Astrocyte (in vitro differentiated cells and primary cell): ENCODE measurements around the gene CELF5. TPM values are rescaled to one million over a fixed set of nuclear protein-coding genes. Genes with fewer than 3 reads are reported as not detected.

Experiments used
- DNase-seq: peaks from one replicate; pipeline ENCODE4 v3.0.0-alpha.2; 2010; ENCODE audit warnings: low read depth
- FAIRE-seq: peaks from 2 replicates; lab custom pipeline; 2011; peaks lifted over from hg19 to GRCh38; lab: Jason Lieb, UNC
- H2AFZ ChIP-seq: 2 replicates; pipeline ENCODE4 v1.6.0; 2012; ENCODE audit warnings: low read depth, low read length, inconsistent platforms
- H3K27ac ChIP-seq: 2 replicates; pipeline ENCODE4 v1.5.1; 2011; ENCODE audit warnings: low read depth, low read length, inconsistent platforms
- H3K27me3 ChIP-seq: 2 replicates; pipeline ENCODE4 v1.6.0; 2011; ENCODE audit warnings: low read length, inconsistent platforms; ENCODE audit not compliant: insufficient read depth
- H3K36me3 ChIP-seq: 2 replicates; pipeline ENCODE4 v1.5.1; 2011; ENCODE audit warnings: low read length, inconsistent platforms; ENCODE audit not compliant: insufficient read depth
- H3K4me1 ChIP-seq: 2 replicates; pipeline ENCODE4 v1.5.1; 2011; ENCODE audit warnings: low read length, inconsistent platforms; ENCODE audit not compliant: insufficient read depth
- H3K4me2 ChIP-seq: 2 replicates; pipeline ENCODE4 v1.6.0; 2012; ENCODE audit warnings: low read length, inconsistent platforms
- H3K4me3 ChIP-seq: 2 replicates; pipeline ENCODE4 v1.5.1; 2011; ENCODE audit warnings: low read depth, mild to moderate bottlenecking, low read length, inconsistent platforms; ENCODE audit not compliant: insufficient read depth
- H3K79me2 ChIP-seq: 2 replicates; pipeline ENCODE4 v1.6.0; 2012; ENCODE audit warnings: mild to moderate bottlenecking, low read length, inconsistent platforms; ENCODE audit not compliant: insufficient read depth
- H3K9ac ChIP-seq: 2 replicates; pipeline ENCODE4 v1.6.0; 2012; ENCODE audit warnings: mild to moderate bottlenecking, low read length, inconsistent platforms
- H3K9me3 ChIP-seq: 2 replicates; pipeline ENCODE4 v1.5.1; 2012; ENCODE audit warnings: low read depth, mild to moderate bottlenecking, low read length, inconsistent platforms; ENCODE audit not compliant: insufficient read depth
- H4K20me1 ChIP-seq: 2 replicates; pipeline ENCODE4 v1.6.0; 2012; ENCODE audit warnings: low read length, inconsistent platforms; ENCODE audit not compliant: insufficient read depth
- H3K27ac Mint-ChIP-seq: one replicate; pipeline ENCODE4 v1.8.0; 2021; ENCODE audit warnings: mild to moderate bottlenecking, mixed read lengths; ENCODE audit not compliant: unreplicated experiment
- H3K27me3 Mint-ChIP-seq: one replicate; pipeline ENCODE4 v1.8.0; 2021; ENCODE audit warnings: low read depth, mixed read lengths; ENCODE audit not compliant: unreplicated experiment
- H3K36me3 Mint-ChIP-seq: one replicate; pipeline ENCODE4 v1.8.0; 2021; ENCODE audit warnings: low read depth, mixed read lengths; ENCODE audit not compliant: unreplicated experiment
- H3K4me1 Mint-ChIP-seq: one replicate; pipeline ENCODE4 v1.8.0; 2021; ENCODE audit warnings: low read depth, mixed read lengths; ENCODE audit not compliant: unreplicated experiment
- H3K4me3 Mint-ChIP-seq: one replicate; pipeline ENCODE4 v1.8.0; 2021; ENCODE audit warnings: mild to moderate bottlenecking, moderate library complexity, mixed read lengths; ENCODE audit not compliant: unreplicated experiment
- H3K9me3 Mint-ChIP-seq: one replicate; pipeline ENCODE4 v1.8.0; 2021; ENCODE audit warnings: mild to moderate bottlenecking, mixed read lengths; ENCODE audit not compliant: unreplicated experiment
- EZH2 ChIP-seq: IDR thresholded peaks from 2 replicates; pipeline ENCODE4 v1.6.1; 2012; ENCODE audit warnings: mild to moderate bottlenecking, low read length, inconsistent platforms; ENCODE audit not compliant: insufficient read depth
- total RNA-seq: library from RNA; stranded (reverse); gene quantifications from 2 replicates; pipeline ENCODE4 v1.2.1, GENCODE V29; 2021
- TF ChIP-seq, protein P1 (sequence below): IDR thresholded peaks from 2 replicates; pipeline ENCODE4 v1.5.1; 2011; ENCODE audit warnings: low read depth, mild to moderate bottlenecking, inconsistent platforms, low read length, moderate library complexity; ENCODE audit not compliant: insufficient read depth

CELF5 gene
- total RNA-seq, 1 donor from 2014 or later = 1.2 TPM

DNA sequence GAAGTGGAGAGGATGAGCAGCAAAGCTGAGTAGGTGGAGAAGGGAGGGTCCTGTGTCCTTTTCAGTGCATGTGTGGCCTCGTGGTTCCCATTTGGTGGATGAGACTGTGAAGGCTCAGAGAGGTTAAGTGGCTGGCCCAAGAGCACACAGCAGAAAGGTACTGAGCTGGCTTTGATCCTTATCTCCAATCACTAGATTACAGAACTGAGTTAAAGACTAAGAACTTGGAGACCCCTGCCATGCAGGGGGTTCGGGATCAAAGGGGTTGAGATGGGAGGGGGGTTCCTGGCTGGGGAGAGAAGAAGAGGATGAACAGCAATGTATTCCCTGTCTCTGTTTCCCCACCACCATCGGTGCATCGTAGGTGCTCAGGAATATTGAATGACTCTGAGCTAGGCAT, 11.8 kb downstream of the CELF5 start:
- FAIRE-seq (no peak), DNase-seq (no peak)
- no peak overlapping the region for H3K4me3 Mint-ChIP-seq
- H3K79me2 ChIP-seq = no peaks in the 10 kb centered on the region
- H3K4me1 Mint-ChIP-seq = no peaks in the 10 kb centered on the region
- TF ChIP-seq, protein P1, sequence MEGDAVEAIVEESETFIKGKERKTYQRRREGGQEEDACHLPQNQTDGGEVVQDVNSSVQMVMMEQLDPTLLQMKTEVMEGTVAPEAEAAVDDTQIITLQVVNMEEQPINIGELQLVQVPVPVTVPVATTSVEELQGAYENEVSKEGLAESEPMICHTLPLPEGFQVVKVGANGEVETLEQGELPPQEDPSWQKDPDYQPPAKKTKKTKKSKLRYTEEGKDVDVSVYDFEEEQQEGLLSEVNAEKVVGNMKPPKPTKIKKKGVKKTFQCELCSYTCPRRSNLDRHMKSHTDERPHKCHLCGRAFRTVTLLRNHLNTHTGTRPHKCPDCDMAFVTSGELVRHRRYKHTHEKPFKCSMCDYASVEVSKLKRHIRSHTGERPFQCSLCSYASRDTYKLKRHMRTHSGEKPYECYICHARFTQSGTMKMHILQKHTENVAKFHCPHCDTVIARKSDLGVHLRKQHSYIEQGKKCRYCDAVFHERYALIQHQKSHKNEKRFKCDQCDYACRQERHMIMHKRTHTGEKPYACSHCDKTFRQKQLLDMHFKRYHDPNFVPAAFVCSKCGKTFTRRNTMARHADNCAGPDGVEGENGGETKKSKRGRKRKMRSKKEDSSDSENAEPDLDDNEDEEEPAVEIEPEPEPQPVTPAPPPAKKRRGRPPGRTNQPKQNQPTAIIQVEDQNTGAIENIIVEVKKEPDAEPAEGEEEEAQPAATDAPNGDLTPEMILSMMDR = no peak
- TF ChIP-seq EZH2 = no peak
- no peak overlapping the region for H3K27ac Mint-ChIP-seq
- H3K4me1 ChIP-seq = no peaks in the 10 kb centered on the region
- H3K4me2 ChIP-seq = no peak overlapping the region
- peaks cover 8% of the 10 kb centered on the region for H3K9me3 Mint-ChIP-seq
- H3K27ac ChIP-seq = no peak overlapping the region
- H4K20me1 ChIP-seq = no peaks in the 10 kb centered on the region
- H2AFZ ChIP-seq = no peak overlapping the region
- no peak overlapping the region for H3K9ac ChIP-seq
- H3K4me3 ChIP-seq = no peak overlapping the region
- H3K27me3 ChIP-seq = peaks cover 2% of the 10 kb centered on the region
- peaks cover 46% of the 10 kb centered on the region for H3K27me3 Mint-ChIP-seq
- H3K9me3 ChIP-seq = no peaks in the 10 kb centered on the region
- no peaks in the 10 kb centered on the region for H3K36me3 Mint-ChIP-seq
- no peaks in the 10 kb centered on the region for H3K36me3 ChIP-seq

DNA sequence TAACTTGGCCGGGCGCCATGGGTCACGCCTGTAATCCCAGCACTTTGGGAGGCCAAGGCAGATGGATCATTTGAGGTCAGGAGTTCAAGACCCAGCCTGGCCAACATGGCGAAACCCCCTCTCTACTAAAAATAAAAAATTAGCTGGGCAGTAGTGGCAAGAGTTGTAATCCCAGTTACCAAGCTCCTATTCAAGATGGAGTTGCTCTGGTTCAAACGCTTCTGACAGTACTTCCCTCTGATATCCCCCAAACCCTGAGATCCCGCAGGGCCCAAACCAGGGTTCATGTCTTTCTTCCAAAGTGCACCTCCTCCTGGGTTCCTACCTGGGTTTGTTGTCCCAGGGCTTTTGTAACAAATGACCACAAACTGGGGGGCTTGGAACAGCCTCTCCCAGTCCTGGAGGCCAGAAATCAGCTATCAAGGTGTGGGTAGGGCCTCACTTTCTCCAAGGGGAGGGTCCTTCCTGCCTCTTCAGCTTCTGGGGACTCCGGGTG, 13.7 kb downstream of the CELF5 start:
- H3K9me3 Mint-ChIP-seq = peaks cover 5% of the 10 kb centered on the region
- no peak overlapping the region for H3K4me3 Mint-ChIP-seq
- FAIRE-seq (no peak), DNase-seq (no peak)
- no peaks in the 10 kb centered on the region for H3K36me3 Mint-ChIP-seq
- no peak overlapping the region for H3K27ac ChIP-seq
- no peaks in the 10 kb centered on the region for H3K4me1 Mint-ChIP-seq
- TF ChIP-seq, protein P1 = no peak
- TF ChIP-seq EZH2 = no peak
- H3K27me3 Mint-ChIP-seq = peaks cover 46% of the 10 kb centered on the region
- H3K4me1 ChIP-seq = no peaks in the 10 kb centered on the region
- no peaks in the 10 kb centered on the region for H3K9me3 ChIP-seq
- H3K4me2 ChIP-seq = no peak overlapping the region
- no peaks in the 10 kb centered on the region for H3K36me3 ChIP-seq
- H4K20me1 ChIP-seq = no peaks in the 10 kb centered on the region
- no peak overlapping the region for H2AFZ ChIP-seq
- peaks cover 2% of the 10 kb centered on the region for H3K27me3 ChIP-seq
- H3K4me3 ChIP-seq = no peak overlapping the region
- no peaks in the 10 kb centered on the region for H3K79me2 ChIP-seq
- H3K9ac ChIP-seq = no peak overlapping the region
- no peak overlapping the region for H3K27ac Mint-ChIP-seq

DNA sequence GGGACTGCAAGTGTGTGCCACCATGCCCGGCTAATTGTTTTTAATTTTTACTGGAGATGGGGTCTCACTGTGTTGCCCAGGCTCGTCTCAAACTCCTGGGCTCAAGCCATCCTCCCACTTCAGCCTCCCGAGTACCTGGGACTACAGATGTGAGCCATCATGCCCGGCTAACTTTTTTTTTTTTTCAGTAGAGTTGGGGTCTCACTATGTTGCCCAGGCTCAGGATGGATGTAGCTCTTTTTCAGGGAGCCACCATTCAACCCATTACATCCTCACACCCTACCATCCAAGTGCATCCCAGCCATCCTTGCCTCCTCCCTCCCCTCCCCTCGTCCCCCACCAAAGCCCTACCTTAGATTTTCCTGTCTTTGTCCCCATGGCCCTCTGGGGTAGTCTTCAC, 14.9 kb downstream of the CELF5 start:
- FAIRE-seq = no peak
- no peak overlapping the region for H3K4me2 ChIP-seq
- Mint-ChIP-seq H3K36me3 (no peaks in the 10 kb centered on the region), H3K27me3 (peaks cover 33% of the 10 kb centered on the region), H3K9me3 (peaks cover 3% of the 10 kb centered on the region), H3K4me3 (no peak overlapping the region), H3K4me1 (no peaks in the 10 kb centered on the region), H3K27ac (no peak overlapping the region)
- H3K27ac ChIP-seq = no peak overlapping the region
- no peak overlapping the region for H3K4me3 ChIP-seq
- no peaks in the 10 kb centered on the region for H3K79me2 ChIP-seq
- H3K36me3 ChIP-seq = no peaks in the 10 kb centered on the region
- no peaks in the 10 kb centered on the region for H3K9me3 ChIP-seq
- no peaks in the 10 kb centered on the region for H3K4me1 ChIP-seq
- H3K9ac ChIP-seq = no peak overlapping the region
- no peaks in the 10 kb centered on the region for H3K27me3 ChIP-seq
- no peak overlapping the region for H2AFZ ChIP-seq
- TF ChIP-seq, protein P1 = no peak
- no peak for TF ChIP-seq EZH2
- no peak for DNase-seq
- peaks cover 3% of the 10 kb centered on the region for H4K20me1 ChIP-seq
